Liver (tissue), 9 donors: ENCODE data around the gene LRRC74B. TPM values are rescaled to one million over a fixed set of nuclear protein-coding genes. Genes with fewer than 3 reads are reported as not detected.

Experiments used
- DNase-seq: peaks from one replicate; pipeline ENCODE4 v3.0.0-alpha.2; 2017; ENCODE audit warnings: low spot score
- H3K27ac ChIP-seq, 2 donors: one replicate each; pipeline ENCODE4 v1.7.0; 2013; ENCODE audit warnings: inconsistent platforms in 2 of 2, low read length in 2 of 2, control low read depth in 1 of 2, low read depth in 1 of 2, mild to moderate bottlenecking in 1 of 2
- H3K27me3 ChIP-seq, 4 donors: one replicate each; pipeline versions ENCODE4 v1.6.1 to v1.7.0; 2013; ENCODE audit warnings: low read length in 3 of 4, inconsistent platforms in 1 of 4, mild to moderate bottlenecking in 1 of 4, moderate library complexity in 1 of 4; ENCODE audit not compliant: control insufficient read depth in 4 of 4, insufficient read depth in 4 of 4
- H3K36me3 ChIP-seq, 4 donors: one replicate each; pipeline versions ENCODE4 v1.6.1 to v1.7.0; 2013; ENCODE audit warnings: low read length in 3 of 4, mild to moderate bottlenecking in 3 of 4, low read depth in 1 of 4, moderate library complexity in 1 of 4; ENCODE audit not compliant: control insufficient read depth in 4 of 4, insufficient read depth in 3 of 4
- H3K4me1 ChIP-seq, 4 donors: one replicate each; pipeline versions ENCODE4 v1.6.1 to v1.7.0; 2013; ENCODE audit warnings: low read length in 3 of 4, mild to moderate bottlenecking in 3 of 4, moderate library complexity in 1 of 4; ENCODE audit not compliant: control insufficient read depth in 4 of 4, insufficient read depth in 4 of 4
- H3K4me3 ChIP-seq, 3 donors: one replicate each; pipeline versions ENCODE4 v1.6.1 to v1.7.0; 2013; ENCODE audit warnings: low read length in 3 of 3, control low read depth in 1 of 3, low read depth in 1 of 3, mild to moderate bottlenecking in 1 of 3
- H3K9ac ChIP-seq, 2 donors: one replicate each; pipeline ENCODE4 v1.7.0; 2013; ENCODE audit warnings: low read length in 2 of 2, mild to moderate bottlenecking in 2 of 2, moderate library complexity in 2 of 2, control low read depth in 1 of 2, low read depth in 1 of 2
- H3K9me3 ChIP-seq, 4 donors: one replicate each; pipeline versions ENCODE4 v1.6.1 to v1.7.0; 2013; ENCODE audit warnings: low read length in 3 of 4; ENCODE audit not compliant: control insufficient read depth in 4 of 4
- ATF3 ChIP-seq: IDR thresholded peaks from 2 replicates; pipeline ENCODE4 v1.6.1; 2016; ENCODE audit warnings: antibody characterized with exemption
- CTCF ChIP-seq: fragments of 150-350 bp; IDR thresholded peaks from 2 replicates; pipeline ENCODE4 v1.5.1; 2017; ENCODE audit warnings: improper control_type of control experiment, low read depth, low read length; ENCODE audit not compliant: missing input control
- EGR1 ChIP-seq, 2 donors: IDR thresholded peaks; 2 replicates each; pipeline ENCODE4 v1.6.1; 2016 to 2018; ENCODE audit warnings: antibody characterized with exemption in 2 of 2, low read depth in 2 of 2
- FOXA1 ChIP-seq: IDR thresholded peaks from 2 replicates; pipeline ENCODE4 v1.6.1; 2016; ENCODE audit warnings: antibody characterized with exemption
- FOXA2 ChIP-seq: IDR thresholded peaks from 2 replicates; pipeline ENCODE4 v1.6.1; 2016; ENCODE audit warnings: antibody characterized with exemption
- GABPA ChIP-seq, 2 donors: IDR thresholded peaks in 1 of 2; conservative IDR thresholded peaks in 1 of 2; 2 replicates each; pipeline ENCODE4 v1.6.1; 2016; ENCODE audit warnings: antibody characterized with exemption in 2 of 2, mild to moderate bottlenecking in 1 of 2, moderate library complexity in 1 of 2
- HNF4A ChIP-seq, 2 donors: conservative IDR thresholded peaks; 2 replicates each; pipeline ENCODE4 v1.6.1; 2016; ENCODE audit warnings: antibody characterized with exemption in 2 of 2, mild to moderate bottlenecking in 2 of 2
- HNF4G ChIP-seq: IDR thresholded peaks from 2 replicates; pipeline ENCODE4 v1.6.1; 2016; ENCODE audit warnings: antibody characterized with exemption
- JUND ChIP-seq, 2 donors: IDR thresholded peaks; 2 replicates each; pipeline ENCODE4 v1.6.1; 2016; ENCODE audit warnings: antibody characterized with exemption in 2 of 2
- MAX ChIP-seq: IDR thresholded peaks from 2 replicates; pipeline ENCODE4 v1.6.1; 2016; ENCODE audit warnings: antibody characterized with exemption
- RAD21 ChIP-seq, 2 donors: IDR thresholded peaks; 2 replicates each; pipeline ENCODE4 v1.6.1; 2016; ENCODE audit warnings: antibody characterized with exemption in 2 of 2, mild to moderate bottlenecking in 2 of 2
- REST ChIP-seq: IDR thresholded peaks from 2 replicates; pipeline ENCODE4 v1.6.1; 2016; ENCODE audit warnings: antibody characterized with exemption, mild to moderate bottlenecking
- RXRA ChIP-seq, 2 donors: IDR thresholded peaks; 2 replicates each; pipeline ENCODE4 v1.6.1; 2017 to 2018; ENCODE audit warnings: antibody characterized with exemption in 2 of 2, mild to moderate bottlenecking in 1 of 2
- SP1 ChIP-seq: IDR thresholded peaks from 2 replicates; pipeline ENCODE4 v1.6.1; 2018; ENCODE audit warnings: antibody characterized with exemption, mild to moderate bottlenecking
- TAF1 ChIP-seq: conservative IDR thresholded peaks from 2 replicates; pipeline ENCODE4 v1.6.1; 2016; ENCODE audit warnings: antibody characterized with exemption, mild to moderate bottlenecking
- YY1 ChIP-seq: IDR thresholded peaks from 2 replicates; pipeline ENCODE4 v1.6.1; 2016; ENCODE audit warnings: antibody characterized with exemption, mild to moderate bottlenecking
- ZBTB33 ChIP-seq: IDR thresholded peaks from 2 replicates; pipeline ENCODE4 v1.6.1; 2016; ENCODE audit warnings: antibody characterized with exemption
- WGBS: extraction: QIAGEN DNeasy Blood & Tissue Kit; methylation state at CpG from one replicate; pipeline ENCODE4 v1.1.7; 2013; 5-methylcytosine and 5-hydroxymethylcytosine counted together
- polyA plus RNA-seq, 2 donors: library from polyadenylated mRNA; stranded (reverse) in 1 of 2; unstranded in 1 of 2; fragments of 200-250 nt in 1 of 2; fragments of >200 nt in 1 of 2; fragmentation: Nextera tagmentation in 1 of 2; extraction: Ambion mirVana in 1 of 2; gene quantifications; one replicate each; pipeline versions ENCODE4 v1.2.1 to v1.2.3, GENCODE V29; 2013 to 2015
- total RNA-seq, 2 donors: library from RNA; depleted of rRNA; stranded (reverse); fragments of >200 nt; gene quantifications; one replicate each; pipeline ENCODE4 v1.2.3, GENCODE V29; 2014
- donor health status: healthy.
- donor health status: healthy.
- donor health status: healthy.
- donor health status: healthy.
- donor health status: healthy.

LRRC74B gene
- total and polyA plus RNA-seq, 4 donors, result not detected

- DNase-seq, result no peak
- TF ChIP-seq MAX (no peak), ZBTB33 (no peak), GABPA (IDR thresholded peaks at IDR 0.05 in 1 of 2, conservative IDR thresholded peaks at IDR 0.05 in 1 of 2) (no peak), REST (no peak), HNF4G (no peak), YY1 (no peak), SP1 (no peak), FOXA2 (no peak), EGR1 (IDR thresholded peaks at IDR 0.05; ENCODE audit: low read depth in 2 of 2) (no peak), RXRA (IDR thresholded peaks at IDR 0.05) (no peak), ATF3 (no peak), FOXA1 (no peak), RAD21 (IDR thresholded peaks at IDR 0.05) (no peak), HNF4A (conservative IDR thresholded peaks at IDR 0.05) (no peak), TAF1 (no peak), JUND (IDR thresholded peaks at IDR 0.05) (no peak), CTCF (no peak)
These were observed 29.9 kb downstream of the LRRC74B start for GRCh38 chr22:21075516-21076138.

More at GRCh38 chr22:21075516-21076138, 29.9 kb downstream of the LRRC74B start:
- no peaks in the 10 kb centered on the region for H3K36me3 ChIP-seq
- no peaks in the 10 kb centered on the region for H3K9me3 ChIP-seq
- no peak overlapping the region for H3K27ac ChIP-seq
- 94% methylated on average over 14 of the region's 14 CpGs for WGBS
- H3K9ac ChIP-seq, result no peak overlapping the region
- H3K4me3 ChIP-seq, result no peak overlapping the region
- H3K4me1 ChIP-seq, result no peaks in the 10 kb centered on the region
- H3K27me3 ChIP-seq, result no peaks in the 10 kb centered on the region
